ENCODE data around the gene PARD6B.
A peak's percentile ranks its signal among the peaks of the same experiment; 100 is the strongest.

Gene PARD6B

DNA sequence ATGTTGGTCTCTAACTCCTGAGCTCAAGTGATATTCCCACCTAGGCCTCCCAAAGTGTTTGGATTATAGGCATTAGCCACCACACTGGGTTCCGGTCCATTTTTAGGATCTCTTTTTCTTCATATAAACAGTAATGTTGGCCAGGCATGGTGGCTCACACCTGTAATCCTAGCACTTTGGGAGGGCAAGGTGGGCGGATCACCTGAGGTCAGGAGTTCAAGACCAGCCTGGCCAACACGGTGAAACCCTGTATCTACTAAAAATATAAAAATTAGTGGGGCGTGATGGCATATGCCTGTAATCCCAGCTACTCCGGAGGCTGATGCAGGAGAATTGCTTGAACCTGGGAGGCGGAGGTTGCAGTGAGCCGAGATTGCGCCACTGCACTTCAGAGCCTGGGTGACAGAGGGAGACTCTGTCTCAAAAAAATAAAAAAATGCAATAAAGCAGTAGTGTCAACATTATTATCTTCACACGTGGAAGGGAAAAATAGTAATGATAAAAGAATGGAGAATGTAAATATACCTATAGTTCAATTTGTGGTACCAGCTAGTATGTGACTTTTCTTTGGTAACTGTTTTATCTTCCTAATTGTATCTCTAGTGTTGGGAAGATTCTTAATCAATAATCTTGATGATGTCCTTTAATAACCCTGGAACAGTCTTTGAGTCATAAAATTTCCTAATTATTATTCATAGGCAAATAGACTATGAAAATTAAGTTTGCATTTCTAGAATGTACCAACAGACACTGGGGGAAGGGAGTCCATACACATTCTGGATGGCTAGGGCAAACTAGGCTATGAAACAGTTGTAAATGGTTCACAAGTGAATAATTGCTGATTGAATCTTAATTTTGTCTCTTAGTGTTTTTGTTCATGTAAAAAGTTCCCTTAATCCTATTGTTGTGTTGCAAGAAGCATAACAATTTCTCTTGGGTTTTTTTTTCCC is 3.6 kb downstream of the PARD6B start:
- Histone ChIP-seq H3K4me1 (peaks cover 39% of the 10 kb centered on the region), H3K9me3 (no peaks in the 10 kb centered on the region), H3K27me3 (ENCODE audit: low read depth) (no peaks in the 10 kb centered on the region), H3K4me3 (no peak overlapping the region), H3K36me3 (replicated peaks) (no peaks in the 10 kb centered on the region; the same call in 1 of the 2 replicates)
- DNase-seq (ENCODE audit: low spot score in 2 of 2), result no peak
- in situ Hi-C loops (cut with MboI; ENCODE audit: low sequenced_read_pairs), result no loop called here

DNA sequence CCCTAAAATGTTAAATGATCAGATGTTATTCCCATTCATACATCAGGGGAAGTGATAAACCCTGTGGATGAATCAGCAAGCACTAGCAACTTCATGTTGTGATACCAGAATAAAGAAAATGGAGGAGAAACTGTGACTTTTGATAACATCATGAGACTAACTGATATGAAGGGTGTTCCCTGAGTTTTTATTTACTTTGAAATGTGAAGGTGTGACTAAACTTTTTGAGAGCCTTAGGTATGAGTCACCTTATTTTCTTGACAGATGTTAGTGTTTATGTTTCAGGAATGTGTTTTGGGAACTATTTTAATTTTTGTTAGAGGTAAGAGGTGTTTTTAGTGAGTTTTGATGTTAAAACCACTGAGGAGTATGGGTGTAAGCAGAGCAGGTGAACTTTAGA is 4.4 kb downstream of the PARD6B start:
- no peak for DNase-seq (ENCODE audit: low spot score in 2 of 2)
- in situ Hi-C loops (cut with MboI; ENCODE audit: low sequenced_read_pairs), result no loop called here
- Histone ChIP-seq H3K4me3 (no peak overlapping the region), H3K36me3 (replicated peaks) (no peaks in the 10 kb centered on the region; the same call in 1 of the 2 replicates), H3K27me3 (ENCODE audit: low read depth) (no peaks in the 10 kb centered on the region), H3K9me3 (no peaks in the 10 kb centered on the region), H3K4me1 (peaks cover 36% of the 10 kb centered on the region)

DNA sequence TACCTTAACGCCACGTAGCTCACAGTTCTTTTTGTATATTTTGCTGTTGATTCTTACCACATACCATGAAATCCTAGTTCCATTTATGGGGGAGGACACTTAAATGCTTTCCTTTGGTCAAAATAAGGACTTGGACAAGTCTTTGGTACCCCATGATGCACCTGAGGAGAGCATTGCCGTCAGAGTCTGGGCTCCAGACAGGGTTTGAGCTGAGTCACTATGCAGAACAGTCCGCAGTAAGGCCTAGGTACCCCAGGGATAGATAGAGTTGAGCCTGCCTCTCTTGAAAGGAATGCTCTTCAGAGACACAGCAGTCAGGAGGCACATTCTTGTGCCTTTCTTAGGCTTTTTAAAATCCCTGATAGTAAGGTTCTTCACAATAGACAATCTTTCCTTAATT is 6.0 kb downstream of the PARD6B start:
- peaks cover 39% of the 10 kb centered on the region for H3K4me1 ChIP-seq
- H3K27me3 ChIP-seq (ENCODE audit: low read depth), result no peaks in the 10 kb centered on the region
- peak in 1 of 2 experiments; percentile 20 for DNase-seq (ENCODE audit: low spot score in 2 of 2)
- in situ Hi-C loops (cut with MboI; ENCODE audit: low sequenced_read_pairs), result no loop called here
- H3K9me3 ChIP-seq, result no peaks in the 10 kb centered on the region
- H3K4me3 ChIP-seq, result no peak overlapping the region
- H3K36me3 ChIP-seq (replicated peaks), result no peaks in the 10 kb centered on the region; the same call in 1 of the 2 replicates

DNA sequence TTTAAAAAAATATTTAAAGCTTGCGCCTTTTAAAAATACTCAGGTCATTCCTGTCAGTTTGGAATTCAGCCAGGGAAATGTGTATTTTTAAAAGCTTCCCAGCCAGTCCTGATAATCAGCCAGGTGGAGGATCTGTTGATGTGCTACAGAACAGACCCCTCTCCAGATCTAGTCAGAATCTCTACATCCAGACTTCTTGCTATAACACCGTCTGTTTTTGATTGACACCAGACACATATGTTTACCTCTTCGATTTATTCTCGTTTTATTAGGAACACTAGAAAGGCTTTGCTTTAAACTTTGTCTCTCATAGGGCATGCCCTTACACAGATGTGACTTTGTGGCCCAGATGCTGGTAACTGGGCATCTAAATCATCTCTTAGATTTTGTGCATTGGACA is 11.7 kb downstream of the PARD6B start:
- H3K9me3 ChIP-seq, result no peaks in the 10 kb centered on the region
- in situ Hi-C loops (cut with MboI; ENCODE audit: low sequenced_read_pairs), result no loop called here
- H3K4me3 ChIP-seq, result no peak overlapping the region
- peaks cover 3% of the 10 kb centered on the region for H3K36me3 ChIP-seq (replicated peaks)
- H3K4me1 ChIP-seq, result peaks cover 47% of the 10 kb centered on the region
- DNase-seq (ENCODE audit: low spot score in 2 of 2), result no peak
- H3K27me3 ChIP-seq (ENCODE audit: low read depth), result no peaks in the 10 kb centered on the region

DNA sequence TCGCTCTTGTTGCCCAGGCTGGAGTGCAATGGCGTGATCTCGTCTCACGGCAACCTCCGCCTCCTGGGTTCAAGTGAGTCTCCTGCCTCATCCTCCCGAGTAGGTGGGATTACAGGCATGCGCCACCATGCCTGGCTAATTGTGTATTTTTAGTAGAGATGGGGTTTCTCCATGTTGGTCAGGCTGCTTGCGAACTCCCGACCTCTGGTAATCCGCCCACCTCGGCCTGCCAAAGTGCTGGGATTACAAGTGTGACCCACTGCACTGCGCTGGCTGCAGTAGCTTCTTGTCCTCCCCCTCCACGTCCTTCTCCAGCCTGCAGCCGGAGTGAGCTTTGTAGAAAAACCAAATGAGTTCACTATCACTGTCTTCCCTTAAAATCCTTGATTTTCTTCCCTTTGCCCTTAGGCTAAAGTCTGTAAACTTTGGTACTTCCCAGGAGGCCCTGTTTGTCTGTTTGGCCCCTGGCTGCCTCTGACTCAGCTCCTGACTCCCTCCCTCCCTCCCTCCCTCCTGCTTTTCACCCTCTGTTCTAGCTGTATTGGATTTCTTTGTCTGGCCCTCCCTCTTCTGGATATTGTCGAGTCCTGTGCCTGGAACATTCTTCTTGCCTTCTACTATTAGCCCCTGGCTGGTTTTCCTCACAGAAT is 12.9 kb downstream of the PARD6B start:
- in situ Hi-C loops (cut with MboI; ENCODE audit: low sequenced_read_pairs), result no loop called here
- H3K4me3 ChIP-seq, result no peak overlapping the region
- no peaks in the 10 kb centered on the region for H3K27me3 ChIP-seq (ENCODE audit: low read depth)
- H3K9me3 ChIP-seq, result no peaks in the 10 kb centered on the region
- peak; percentile 76 to 85 for DNase-seq (ENCODE audit: low spot score in 2 of 2)
- peaks cover 37% of the 10 kb centered on the region for H3K4me1 ChIP-seq
- H3K36me3 ChIP-seq (replicated peaks), result peaks cover 6% of the 10 kb centered on the region

DNA sequence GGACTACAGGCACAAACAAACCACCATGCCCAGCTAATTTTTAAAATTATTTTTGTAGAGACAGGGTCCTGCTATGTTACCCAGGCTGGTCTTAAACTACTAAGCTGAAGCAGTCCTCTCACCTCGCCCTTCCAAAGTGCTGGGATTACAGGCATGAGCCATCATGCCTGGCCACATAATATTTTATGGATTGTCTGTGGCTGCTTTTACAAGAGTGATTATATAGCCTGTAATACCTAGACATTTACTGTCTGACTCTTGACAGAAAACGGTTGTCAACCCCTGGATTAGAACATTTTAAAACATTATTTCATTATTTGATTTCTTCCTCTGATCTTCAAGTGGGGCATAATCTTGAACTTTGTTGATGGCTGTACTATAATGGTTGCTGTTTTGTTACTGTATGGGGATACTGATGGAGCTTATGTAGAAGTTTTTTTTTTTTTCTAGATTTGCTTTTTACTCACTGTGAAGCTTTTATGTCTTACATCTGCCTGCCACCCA is 14.3 kb downstream of the PARD6B start:
- H3K4me3 ChIP-seq, result no peak overlapping the region
- H3K9me3 ChIP-seq, result no peaks in the 10 kb centered on the region
- peaks cover 16% of the 10 kb centered on the region for H3K36me3 ChIP-seq (replicated peaks)
- H3K4me1 ChIP-seq, result peaks cover 34% of the 10 kb centered on the region
- no peaks in the 10 kb centered on the region for H3K27me3 ChIP-seq (ENCODE audit: low read depth)
- in situ Hi-C loops (cut with MboI; ENCODE audit: low sequenced_read_pairs), result no loop called here
- no peak for DNase-seq (ENCODE audit: low spot score in 2 of 2)

DNA sequence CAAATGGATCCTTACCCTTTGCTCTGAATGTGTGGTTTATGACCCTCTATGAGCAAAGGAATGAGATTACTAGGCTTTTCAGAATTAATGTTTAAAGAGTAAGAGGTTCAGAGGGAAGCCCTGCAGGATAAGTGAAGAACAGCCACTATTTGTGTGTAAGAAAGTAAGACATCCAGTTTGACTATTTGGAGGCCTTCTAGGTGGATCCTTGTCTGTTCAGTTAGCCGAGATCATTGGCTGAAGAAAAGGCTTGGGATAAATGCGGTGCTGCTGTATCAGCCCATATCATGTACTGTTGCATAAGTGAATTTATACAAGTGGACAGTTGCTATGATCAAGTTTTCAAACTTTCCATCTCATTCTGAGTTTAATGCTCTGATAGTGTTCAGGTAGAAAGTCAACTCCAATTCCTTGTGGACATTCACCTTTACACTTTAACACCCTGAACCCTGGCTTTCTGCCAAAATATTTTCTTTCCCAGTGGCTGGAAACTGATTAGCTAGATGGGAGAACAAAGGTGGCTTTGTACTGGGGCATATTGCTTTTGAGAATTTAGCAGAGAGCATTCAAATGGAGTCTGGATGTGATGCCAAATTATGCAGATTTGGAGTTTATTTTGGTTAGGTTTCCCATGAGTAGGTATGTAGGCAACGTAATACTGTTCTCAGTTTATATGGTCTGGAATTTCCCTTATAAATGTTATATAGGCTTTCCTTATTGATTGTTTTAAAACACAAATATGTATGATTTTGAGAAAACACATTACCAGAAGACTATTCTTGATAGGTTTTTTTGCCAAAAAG is 15.0 kb downstream of the PARD6B start:
- Histone ChIP-seq H3K9me3 (no peaks in the 10 kb centered on the region), H3K4me3 (no peak overlapping the region), H3K36me3 (replicated peaks) (peaks cover 16% of the 10 kb centered on the region), H3K4me1 (peaks cover 34% of the 10 kb centered on the region), H3K27me3 (ENCODE audit: low read depth) (no peaks in the 10 kb centered on the region)
- in situ Hi-C loops (cut with MboI; ENCODE audit: low sequenced_read_pairs), result no loop called here
- DNase-seq (ENCODE audit: low spot score in 2 of 2), result peak in 1 of 2 experiments; percentile 50

DNA sequence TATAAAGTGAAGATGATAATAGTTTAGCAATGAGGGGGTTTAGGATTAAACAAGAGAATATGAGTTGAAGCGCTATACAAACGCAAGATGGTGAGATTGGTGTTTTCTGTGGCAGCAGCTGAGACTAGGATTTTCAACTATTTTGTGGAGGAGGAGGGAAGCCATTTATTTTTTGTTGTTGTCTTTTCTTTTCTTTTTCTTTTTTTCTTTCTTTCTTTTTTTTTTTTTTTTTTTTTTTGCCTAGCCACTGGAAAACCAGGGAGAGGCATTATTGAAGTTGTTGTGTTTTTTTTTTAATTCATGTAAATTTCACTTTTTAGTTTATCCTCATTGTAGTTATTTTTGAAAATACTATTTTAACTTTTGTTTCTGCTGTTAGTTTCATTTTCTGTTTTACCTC is 15.9 kb downstream of the PARD6B start:
- Histone ChIP-seq H3K4me3 (no peak overlapping the region), H3K4me1 (peaks cover 31% of the 10 kb centered on the region), H3K9me3 (no peaks in the 10 kb centered on the region), H3K36me3 (replicated peaks) (peaks cover 16% of the 10 kb centered on the region), H3K27me3 (ENCODE audit: low read depth) (no peaks in the 10 kb centered on the region)
- in situ Hi-C loops (cut with MboI; ENCODE audit: low sequenced_read_pairs), result no loop called here
- no peak for DNase-seq (ENCODE audit: low spot score in 2 of 2)

DNA sequence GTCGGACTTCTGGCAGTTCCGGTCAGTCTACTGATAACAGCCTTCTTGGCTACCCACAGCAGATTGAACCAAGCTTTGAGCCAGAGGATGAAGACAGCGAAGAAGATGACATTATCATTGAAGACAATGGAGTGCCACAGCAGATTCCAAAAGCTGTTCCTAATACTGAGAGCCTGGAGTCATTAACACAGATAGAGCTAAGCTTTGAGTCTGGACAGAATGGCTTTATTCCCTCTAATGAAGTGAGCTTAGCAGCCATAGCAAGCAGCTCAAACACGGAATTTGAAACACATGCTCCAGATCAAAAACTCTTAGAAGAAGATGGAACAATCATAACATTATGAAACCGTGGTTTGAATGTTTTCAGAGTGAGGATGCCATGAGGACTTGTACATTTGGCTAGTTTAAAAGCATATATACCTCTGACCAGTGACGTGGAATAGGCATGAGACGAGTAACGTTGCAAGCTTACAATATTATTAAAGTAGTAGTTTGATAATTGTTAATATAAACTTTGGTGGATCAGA is 18.8 kb downstream of the PARD6B start:
- Histone ChIP-seq H3K4me3 (no peak overlapping the region), H3K9me3 (no peaks in the 10 kb centered on the region), H3K4me1 (peaks cover 19% of the 10 kb centered on the region), H3K36me3 (replicated peaks) (peaks cover 16% of the 10 kb centered on the region), H3K27me3 (ENCODE audit: low read depth) (no peaks in the 10 kb centered on the region)
- in situ Hi-C loops (cut with MboI; ENCODE audit: low sequenced_read_pairs), result no loop called here
- no peak for DNase-seq (ENCODE audit: low spot score in 2 of 2)

DNA sequence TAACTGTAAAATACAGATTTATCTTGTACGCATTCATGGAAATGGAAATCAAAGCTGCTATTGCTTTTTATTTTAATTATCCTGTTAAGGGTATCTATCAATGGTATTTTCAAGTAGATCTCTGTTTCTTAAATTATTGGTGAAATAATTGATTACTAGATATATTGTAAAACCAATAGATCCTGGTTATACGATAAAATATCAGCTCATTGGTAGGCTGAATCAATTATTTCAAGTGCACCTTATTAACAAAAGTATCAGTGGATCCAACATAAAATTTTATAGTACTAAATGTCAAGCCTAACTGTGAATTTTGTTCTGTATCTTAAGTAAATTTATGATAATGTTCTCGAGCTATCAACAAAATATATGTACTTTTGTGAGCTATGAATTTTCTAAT is 21.8 kb downstream of the PARD6B start:
- H3K27me3 ChIP-seq (ENCODE audit: low read depth), result no peaks in the 10 kb centered on the region
- DNase-seq (ENCODE audit: low spot score in 2 of 2), result no peak
- no peaks in the 10 kb centered on the region for H3K4me1 ChIP-seq
- no peaks in the 10 kb centered on the region for H3K9me3 ChIP-seq
- H3K4me3 ChIP-seq, result no peak overlapping the region
- peaks cover 13% of the 10 kb centered on the region for H3K36me3 ChIP-seq (replicated peaks)
- in situ Hi-C loops (cut with MboI; ENCODE audit: low sequenced_read_pairs), result no loop called here

DNA sequence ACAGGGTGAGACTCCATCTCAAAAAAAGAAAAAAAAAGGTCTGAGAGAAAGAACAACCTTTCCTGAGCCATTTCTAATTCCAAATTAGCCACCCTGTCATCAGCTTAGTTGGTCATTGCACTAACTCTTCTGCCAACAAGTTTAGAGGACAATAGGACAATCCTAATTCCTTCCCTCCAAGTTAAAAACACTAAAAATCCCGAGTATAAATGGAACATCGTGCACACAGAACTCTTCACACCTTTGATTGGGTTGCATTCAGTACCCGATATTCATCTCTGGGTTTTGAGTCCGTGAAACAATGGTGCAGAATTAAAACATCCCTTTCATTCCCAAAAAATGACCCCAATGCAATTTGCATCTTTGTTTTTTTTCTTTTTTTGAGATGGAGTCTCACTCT is 23.0 kb downstream of the PARD6B start:
- peaks cover 10% of the 10 kb centered on the region for H3K36me3 ChIP-seq (replicated peaks)
- no peaks in the 10 kb centered on the region for H3K27me3 ChIP-seq (ENCODE audit: low read depth)
- in situ Hi-C loops (cut with MboI; ENCODE audit: low sequenced_read_pairs), result no loop called here
- DNase-seq (ENCODE audit: low spot score in 2 of 2), result no peak
- no peak overlapping the region for H3K4me3 ChIP-seq
- H3K4me1 ChIP-seq, result no peaks in the 10 kb centered on the region
- H3K9me3 ChIP-seq, result no peaks in the 10 kb centered on the region

DNA sequence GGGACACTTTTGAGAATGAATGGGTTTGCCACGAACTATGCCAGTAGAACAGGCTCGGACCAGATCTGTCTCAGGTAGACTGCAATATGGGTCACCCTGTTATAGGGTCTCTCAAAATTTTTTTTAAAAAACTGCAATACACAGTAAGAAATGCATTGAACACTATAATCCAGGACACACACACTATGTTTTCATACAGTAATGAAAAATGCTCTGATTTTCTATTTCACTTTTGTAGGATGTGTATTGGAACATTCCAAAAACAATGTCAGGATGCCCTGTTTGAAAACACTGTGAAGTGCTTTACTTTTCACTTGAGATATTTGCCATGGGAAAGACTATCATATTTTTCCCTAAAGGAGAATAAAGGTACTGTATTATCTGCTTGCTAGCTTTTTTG is 25.1 kb downstream of the PARD6B start:
- H3K9me3 ChIP-seq, result no peaks in the 10 kb centered on the region
- H3K4me3 ChIP-seq, result no peak overlapping the region
- no peak for DNase-seq (ENCODE audit: low spot score in 2 of 2)
- no peaks in the 10 kb centered on the region for H3K27me3 ChIP-seq (ENCODE audit: low read depth)
- H3K36me3 ChIP-seq (replicated peaks), result no peaks in the 10 kb centered on the region
- no peaks in the 10 kb centered on the region for H3K4me1 ChIP-seq
- in situ Hi-C loops (cut with MboI; ENCODE audit: low sequenced_read_pairs), result no loop called here

DNA sequence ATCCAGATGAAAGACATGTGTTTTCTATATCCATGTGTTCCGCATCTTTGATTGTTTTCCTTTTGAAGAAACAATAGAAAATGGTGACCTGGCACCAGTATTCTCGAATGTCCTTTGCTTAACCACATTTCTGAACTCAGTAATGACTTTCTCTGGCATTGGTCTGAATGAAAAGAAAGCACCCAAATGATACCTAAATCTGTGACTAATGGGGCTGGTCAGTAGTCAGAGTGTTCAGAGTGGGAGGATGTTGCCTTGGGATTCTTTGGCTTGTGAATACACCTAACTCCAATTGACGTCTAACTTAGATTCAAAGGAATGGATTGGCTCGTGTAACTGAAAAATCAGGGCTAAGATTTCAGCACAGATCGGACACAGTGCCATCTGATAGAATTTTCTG is 27.1 kb downstream of the PARD6B start:
- Histone ChIP-seq H3K4me1 (no peaks in the 10 kb centered on the region), H3K27me3 (ENCODE audit: low read depth) (no peaks in the 10 kb centered on the region), H3K4me3 (no peak overlapping the region), H3K9me3 (no peaks in the 10 kb centered on the region), H3K36me3 (replicated peaks) (no peaks in the 10 kb centered on the region)
- DNase-seq (ENCODE audit: low spot score in 2 of 2), result no peak
- in situ Hi-C loops (cut with MboI; ENCODE audit: low sequenced_read_pairs), result no loop called here

Measured in HAP-1 (cell line).